NCI-H1092 (cell line): ENCODE measurements around the gene FAM72C.
"Not testable (repeated sequence)": the region's sequence is repeated elsewhere in the genome, so short reads cannot be mapped to it uniquely, and the experiment has no call there.

Experiments
- DNase-seq: peaks from one replicate; lab custom pipeline; 2025; lab: John Stamatoyannopoulos, UW

Gene FAM72C

DNA sequence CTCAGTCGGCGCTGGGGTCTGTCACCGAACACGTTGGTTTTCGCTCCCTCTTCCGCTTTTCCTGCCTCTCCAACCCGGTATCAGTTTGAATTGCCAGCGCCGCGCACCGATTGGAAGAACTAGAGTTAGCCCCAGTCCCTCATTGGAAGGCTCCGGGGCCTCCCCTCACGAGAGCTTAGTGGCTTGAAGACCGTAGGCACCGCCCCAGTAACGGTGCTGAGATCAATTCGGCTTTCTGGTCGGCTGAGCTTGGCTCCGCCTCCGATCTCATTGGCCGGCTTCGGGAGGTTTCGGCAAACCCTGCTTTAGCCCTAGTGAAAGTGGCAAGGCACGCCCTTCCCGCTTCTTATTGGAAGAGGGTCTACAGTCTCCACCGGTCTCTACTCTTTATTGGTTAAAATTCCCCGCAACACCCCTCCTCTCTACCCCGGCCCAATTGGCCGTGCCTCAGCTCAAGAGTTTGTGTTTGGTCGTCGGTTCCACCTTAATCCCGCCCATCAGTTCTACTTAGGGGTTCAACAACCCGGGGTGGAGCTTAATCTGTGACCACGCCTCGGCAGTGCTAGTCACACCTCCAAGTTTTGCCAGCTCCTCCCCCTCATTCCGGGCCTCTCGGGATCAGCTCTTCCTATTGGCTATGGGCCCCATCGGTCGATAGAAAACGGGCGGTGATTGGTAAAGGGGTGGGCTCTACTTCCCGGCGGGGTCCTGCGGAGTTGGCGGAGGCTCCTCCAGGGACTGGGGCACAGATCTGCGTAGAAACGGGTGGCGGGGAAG lies at the start of gene FAM72C:
Gene FAM72C (minus strand): TSS at position 63 of the 777 bp plus-strand sequence. CDS start 845 bp downstream, outside the sequence.
- not testable (repeated sequence) for DNase-seq

GRCh38 chr1:144020001-144020738 lies 48.4 kb upstream of the FAM72C start:
- DNase-seq = not testable (repeated sequence)

- not testable (repeated sequence) for DNase-seq
Measured at GRCh38 chr1:144019101-144019500, 47.3 kb upstream of the FAM72C start.

DNA sequence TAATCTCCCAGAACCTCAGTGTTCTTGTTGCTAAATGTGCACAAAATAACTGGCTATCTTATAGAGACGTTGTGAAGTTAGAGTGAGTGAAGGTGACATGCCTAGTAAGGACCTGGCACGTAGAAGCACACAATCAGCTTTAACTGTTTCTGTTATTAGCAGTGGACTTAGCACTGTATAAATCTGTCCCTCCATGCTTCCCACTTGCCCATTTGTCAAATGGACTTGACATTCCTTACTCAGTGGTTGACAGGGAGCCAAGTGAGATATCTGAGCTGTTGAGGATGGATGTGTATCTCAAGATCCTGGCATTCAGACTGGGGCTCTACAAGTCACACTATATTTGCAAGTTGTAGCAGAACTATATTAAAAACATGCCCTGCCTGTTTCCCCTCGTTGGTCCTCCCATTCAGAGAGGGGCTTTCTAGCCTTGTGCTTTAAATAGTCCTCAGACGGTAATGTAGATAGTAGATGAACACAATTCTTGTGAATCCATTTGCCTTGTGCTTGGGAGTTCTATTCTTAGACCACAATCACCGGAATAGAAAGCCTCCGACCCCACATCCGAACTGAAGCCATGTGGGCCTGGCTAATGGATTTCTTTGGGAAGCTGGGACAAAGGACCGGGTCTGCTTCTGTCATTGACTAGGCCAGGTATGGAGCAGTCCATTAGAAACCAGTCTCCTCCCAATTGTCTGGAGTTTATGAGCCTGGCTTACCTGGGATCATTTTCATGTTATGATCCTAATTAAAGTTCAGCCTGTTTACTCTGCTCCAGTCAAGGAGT lies 43.6 kb upstream of the FAM72C start:
- DNase-seq = not testable (repeated sequence)

- not testable (repeated sequence) for DNase-seq
Measured at GRCh38 chr1:144014528-144014927, 42.7 kb upstream of the FAM72C start.

GRCh38 chr1:144014121-144014520 lies 42.3 kb upstream of the FAM72C start:
- not testable (repeated sequence) for DNase-seq

GRCh38 chr1:144012168-144012733 lies 40.5 kb upstream of the FAM72C start:
- not testable (repeated sequence) for DNase-seq

- not testable (repeated sequence) for DNase-seq
Measured at GRCh38 chr1:144009410-144009809, 37.6 kb upstream of the FAM72C start.

- DNase-seq = not testable (repeated sequence)
Measured at GRCh38 chr1:144004259-144004658, 32.5 kb upstream of the FAM72C start.

DNA sequence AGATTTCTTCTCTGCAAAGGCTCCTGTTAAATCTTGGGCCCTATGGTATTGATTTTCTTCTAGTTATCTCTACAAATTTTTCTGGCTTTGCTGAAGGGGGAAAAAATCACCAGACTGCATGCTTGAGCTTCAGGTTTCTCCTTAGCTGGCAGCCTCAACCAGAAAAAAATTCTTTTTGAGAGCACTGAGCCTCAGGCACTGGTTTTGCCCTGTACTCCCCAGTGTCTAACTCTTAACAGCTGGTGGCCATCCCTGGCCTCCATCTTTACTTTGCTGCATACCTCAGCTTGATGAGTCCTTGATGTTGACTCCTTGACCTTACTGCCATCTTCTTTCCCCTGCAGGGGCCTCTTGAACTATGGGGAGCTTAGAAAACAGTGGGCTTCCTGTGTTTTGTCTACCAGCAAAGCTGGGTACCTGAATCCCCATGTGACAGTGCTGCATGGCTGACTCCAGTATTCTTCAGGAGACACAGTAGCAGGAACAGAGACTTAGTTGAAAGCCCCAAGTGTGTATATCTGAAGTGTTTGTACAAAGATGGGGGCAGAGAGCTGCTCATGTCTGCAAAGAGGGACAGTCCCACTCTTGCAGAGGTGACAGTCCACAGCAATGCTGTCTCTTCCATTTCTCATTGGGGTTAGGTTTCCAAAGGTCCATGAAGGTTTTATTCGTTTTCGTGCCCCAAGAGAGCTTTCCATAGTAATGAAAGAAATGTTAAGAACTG lies 31.7 kb upstream of the FAM72C start:
- DNase-seq = not testable (repeated sequence)

- not testable (repeated sequence) for DNase-seq
Measured at GRCh38 chr1:144002141-144002881, 30.5 kb upstream of the FAM72C start.

GRCh38 chr1:144001077-144001476 lies 29.3 kb upstream of the FAM72C start:
- DNase-seq = not testable (repeated sequence)

- DNase-seq = not testable (repeated sequence)
Measured at GRCh38 chr1:143996020-143996419, 24.2 kb upstream of the FAM72C start.

GRCh38 chr1:143993301-143993907 lies 21.6 kb upstream of the FAM72C start:
- DNase-seq = not testable (repeated sequence)

- not testable (repeated sequence) for DNase-seq
Measured at GRCh38 chr1:143990699-143991098, 18.9 kb upstream of the FAM72C start.

DNA sequence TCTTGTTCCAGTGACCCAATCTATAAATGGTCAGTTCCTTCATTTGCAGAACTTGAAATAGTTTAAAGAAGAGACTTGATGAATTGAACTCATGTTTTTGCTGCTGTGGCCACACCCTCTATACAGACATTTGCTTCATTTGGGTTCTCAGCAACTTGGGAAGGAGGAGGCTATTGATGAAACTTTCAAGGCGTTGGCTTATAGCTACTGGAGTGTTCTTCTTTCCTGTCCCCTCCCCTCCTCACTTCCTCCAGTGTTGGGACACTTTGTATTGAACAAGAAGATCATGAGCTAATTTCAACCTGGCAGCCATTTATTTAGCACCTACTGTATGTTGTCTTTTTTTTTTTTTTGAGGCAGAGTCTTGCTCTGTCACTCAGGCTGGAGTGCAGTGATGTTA lies 17.9 kb upstream of the FAM72C start:
- not testable (repeated sequence) for DNase-seq

DNA sequence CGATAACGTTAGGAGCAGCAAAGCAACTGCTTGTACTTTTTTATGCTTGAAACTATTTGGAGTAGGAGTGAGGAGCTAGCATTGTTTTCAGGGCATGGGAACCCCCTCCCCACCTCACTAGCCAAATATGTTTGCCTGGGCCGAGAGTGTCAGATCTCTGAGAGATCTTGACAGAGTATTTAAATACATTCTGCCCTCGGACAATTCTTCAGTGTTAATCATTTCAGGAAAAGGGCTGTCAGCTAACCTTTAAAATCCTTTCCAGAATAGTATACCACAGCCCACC lies 17.6 kb upstream of the FAM72C start:
- DNase-seq = not testable (repeated sequence)

GRCh38 chr1:143988602-143989426 lies 17.0 kb upstream of the FAM72C start:
- DNase-seq = not testable (repeated sequence)

GRCh38 chr1:143987868-143988267 lies 16.1 kb upstream of the FAM72C start:
- DNase-seq = not testable (repeated sequence)
